Glomerular endothelial cell (primary cell): ENCODE measurements around the gene LTBP3. TPM values are rescaled to one million over a fixed set of nuclear protein-coding genes. Genes with fewer than 3 reads are reported as not detected.

ENCODE experiments used
- DNase-seq: peaks from one replicate; pipeline ENCODE4 v3.0.0-alpha.2; 2011; ENCODE audit warnings: low read depth, low spot score; ENCODE audit errors: extremely low read depth
- total RNA-seq: library from RNA; depleted of rRNA; stranded (reverse); fragments of >200 nt; gene quantifications from 2 replicates; pipeline ENCODE4 v1.2.3, GENCODE V29; 2015

The LTBP3 gene
- 104 and 131 TPM in 2 replicates for total RNA-seq

- DNase-seq, result no peak
Observed at GRCh38 chr11:65558002-65558929, at the start of gene LTBP3. Gene LTBP3, minus strand, starts transcription at chr11:65558359. Its CDS starts 400 bp downstream, at chr11:65557959.

- DNase-seq, result peak; percentile 47
Observed at GRCh38 chr11:65606876-65607613, 48.9 kb upstream of the LTBP3 start.

GRCh38 chr11:65604258-65604657 lies 46.1 kb upstream of the LTBP3 start:
- no peak for DNase-seq

GRCh38 chr11:65599955-65600246 lies 41.7 kb upstream of the LTBP3 start:
- DNase-seq, result no peak

GRCh38 chr11:65599216-65599954 lies 41.2 kb upstream of the LTBP3 start:
- DNase-seq, result no peak

GRCh38 chr11:65598258-65598699 lies 40.1 kb upstream of the LTBP3 start:
- DNase-seq, result no peak

- no peak for DNase-seq
Observed at GRCh38 chr11:65596520-65596919, 38.4 kb upstream of the LTBP3 start.

GRCh38 chr11:65595543-65596281 lies 37.6 kb upstream of the LTBP3 start, which contains the start of gene KCNK7:
Gene KCNK7, minus strand, starts transcription at chr11:65595800. Its CDS starts 28 bp downstream, at chr11:65595772.
- no peak for DNase-seq

- DNase-seq, result no peak
Observed at GRCh38 chr11:65595131-65595530, 37.0 kb upstream of the LTBP3 start.

GRCh38 chr11:65593518-65594414 lies 35.6 kb upstream of the LTBP3 start:
- DNase-seq, result no peak

- DNase-seq, result no peak
Observed at GRCh38 chr11:65592858-65593517, 34.8 kb upstream of the LTBP3 start.

GRCh38 chr11:65591939-65592857 lies 34.0 kb upstream of the LTBP3 start:
- no peak for DNase-seq

GRCh38 chr11:65590240-65590738 lies 32.1 kb upstream of the LTBP3 start:
- DNase-seq, result no peak

- DNase-seq, result no peak
Observed at GRCh38 chr11:65589444-65590239, 31.5 kb upstream of the LTBP3 start.

- DNase-seq, result no peak
Observed at GRCh38 chr11:65588199-65589054, 30.3 kb upstream of the LTBP3 start.

- no peak for DNase-seq
Observed at GRCh38 chr11:65586676-65587075, 28.5 kb upstream of the LTBP3 start.
